ENCODE data around the gene MAPK9.

GRCh38 chr5:180291943-180292831 lies at the start of gene MAPK9:
- TF ChIP-seq, protein P1, sequence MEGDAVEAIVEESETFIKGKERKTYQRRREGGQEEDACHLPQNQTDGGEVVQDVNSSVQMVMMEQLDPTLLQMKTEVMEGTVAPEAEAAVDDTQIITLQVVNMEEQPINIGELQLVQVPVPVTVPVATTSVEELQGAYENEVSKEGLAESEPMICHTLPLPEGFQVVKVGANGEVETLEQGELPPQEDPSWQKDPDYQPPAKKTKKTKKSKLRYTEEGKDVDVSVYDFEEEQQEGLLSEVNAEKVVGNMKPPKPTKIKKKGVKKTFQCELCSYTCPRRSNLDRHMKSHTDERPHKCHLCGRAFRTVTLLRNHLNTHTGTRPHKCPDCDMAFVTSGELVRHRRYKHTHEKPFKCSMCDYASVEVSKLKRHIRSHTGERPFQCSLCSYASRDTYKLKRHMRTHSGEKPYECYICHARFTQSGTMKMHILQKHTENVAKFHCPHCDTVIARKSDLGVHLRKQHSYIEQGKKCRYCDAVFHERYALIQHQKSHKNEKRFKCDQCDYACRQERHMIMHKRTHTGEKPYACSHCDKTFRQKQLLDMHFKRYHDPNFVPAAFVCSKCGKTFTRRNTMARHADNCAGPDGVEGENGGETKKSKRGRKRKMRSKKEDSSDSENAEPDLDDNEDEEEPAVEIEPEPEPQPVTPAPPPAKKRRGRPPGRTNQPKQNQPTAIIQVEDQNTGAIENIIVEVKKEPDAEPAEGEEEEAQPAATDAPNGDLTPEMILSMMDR (conservative IDR thresholded peaks at IDR 0.05) = no peak
- no peak for TF ChIP-seq EZH2 (IDR thresholded peaks at IDR 0.05; ENCODE audit: low read depth)
